Suprapubic skin (tissue), 4 donors: ENCODE results near the gene RND1.

Experiments
- EP300 ChIP-seq: sonication (generic); formaldehyde crosslinking; IDR thresholded peaks from one replicate; pipeline ENCODE4 v1.6.1; 2017; ENCODE audit warnings: antibody characterized with exemption
- POLR2A ChIP-seq, 2 donors: fragments of 450-650 bp; IDR thresholded peaks; one replicate each; pipeline ENCODE4 v1.6.1; 2017; ENCODE audit warnings: antibody characterized with exemption in 2 of 2, mild to moderate bottlenecking in 2 of 2, moderate library complexity in 2 of 2
- POLR2AphosphoS5 ChIP-seq, 3 donors: sonication (generic); formaldehyde crosslinking; IDR thresholded peaks; one replicate each; pipeline ENCODE4 v1.6.1; 2017; ENCODE audit warnings: antibody characterized with exemption in 3 of 3
- TF ChIP-seq, protein P1 (sequence below), 2 donors: fragments of 200-600 bp in 1 of 2; fragments of 450-650 bp in 1 of 2; sonication (generic) in 1 of 2; IDR thresholded peaks; one replicate each; pipeline ENCODE4 v1.5.1; 2016 to 2019; ENCODE audit warnings: antibody characterized with exemption in 2 of 2, mild to moderate bottlenecking in 1 of 2, moderate library complexity in 1 of 2

DNA sequence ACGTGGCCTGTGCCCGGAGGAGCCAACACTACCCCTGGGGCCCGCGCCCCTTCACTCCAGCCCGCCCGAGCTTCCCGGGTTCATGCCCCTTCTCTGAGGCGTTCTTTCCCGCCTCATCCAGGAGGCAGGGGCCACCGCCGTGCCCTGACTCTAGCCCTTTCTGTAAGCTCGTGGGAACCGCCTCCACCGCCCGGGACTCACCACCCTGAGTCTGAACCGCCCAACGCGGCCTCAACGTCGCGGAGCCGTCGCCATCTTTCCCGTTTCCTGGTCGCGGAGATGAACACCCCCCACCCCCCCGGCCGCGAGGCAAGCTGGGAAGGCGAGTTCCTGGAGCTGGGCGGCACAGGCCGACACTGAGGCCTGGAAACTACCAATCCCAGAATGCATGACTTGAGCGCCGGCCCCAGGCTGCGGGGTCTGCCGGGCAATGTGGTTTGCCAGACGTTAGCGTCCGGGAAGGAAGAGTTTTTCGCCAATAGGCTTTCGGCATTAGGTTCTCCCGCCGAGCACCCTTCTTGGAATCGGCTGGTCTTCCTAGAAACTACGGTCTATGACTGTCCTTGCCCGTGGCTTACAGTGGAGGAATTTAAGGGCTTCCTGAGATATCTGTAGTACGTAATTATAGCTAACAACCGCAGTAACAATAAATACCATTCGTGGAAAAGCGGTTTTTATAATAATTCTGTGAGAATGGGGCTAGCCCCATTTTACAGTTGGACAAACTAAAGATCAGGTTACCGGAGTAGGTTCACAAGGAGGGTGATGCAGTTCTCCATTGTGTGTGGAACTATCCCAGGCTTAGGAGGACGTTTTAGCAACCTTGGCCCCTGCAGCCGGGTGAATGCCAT, 13.6 kb downstream of the RND1 start, which contains the start of gene DDX23:
- TF ChIP-seq, protein P1, sequence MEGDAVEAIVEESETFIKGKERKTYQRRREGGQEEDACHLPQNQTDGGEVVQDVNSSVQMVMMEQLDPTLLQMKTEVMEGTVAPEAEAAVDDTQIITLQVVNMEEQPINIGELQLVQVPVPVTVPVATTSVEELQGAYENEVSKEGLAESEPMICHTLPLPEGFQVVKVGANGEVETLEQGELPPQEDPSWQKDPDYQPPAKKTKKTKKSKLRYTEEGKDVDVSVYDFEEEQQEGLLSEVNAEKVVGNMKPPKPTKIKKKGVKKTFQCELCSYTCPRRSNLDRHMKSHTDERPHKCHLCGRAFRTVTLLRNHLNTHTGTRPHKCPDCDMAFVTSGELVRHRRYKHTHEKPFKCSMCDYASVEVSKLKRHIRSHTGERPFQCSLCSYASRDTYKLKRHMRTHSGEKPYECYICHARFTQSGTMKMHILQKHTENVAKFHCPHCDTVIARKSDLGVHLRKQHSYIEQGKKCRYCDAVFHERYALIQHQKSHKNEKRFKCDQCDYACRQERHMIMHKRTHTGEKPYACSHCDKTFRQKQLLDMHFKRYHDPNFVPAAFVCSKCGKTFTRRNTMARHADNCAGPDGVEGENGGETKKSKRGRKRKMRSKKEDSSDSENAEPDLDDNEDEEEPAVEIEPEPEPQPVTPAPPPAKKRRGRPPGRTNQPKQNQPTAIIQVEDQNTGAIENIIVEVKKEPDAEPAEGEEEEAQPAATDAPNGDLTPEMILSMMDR (IDR thresholded peaks at IDR 0.05): no peak
- TF ChIP-seq POLR2A (IDR thresholded peaks at IDR 0.05) (peak in 1 of 2 donors; percentile 61), POLR2AphosphoS5 (IDR thresholded peaks at IDR 0.05) (peak; percentile 9 to 70 (median 69)), EP300 (no peak)
